ENCODE data around the gene SMAD9. TPM values are rescaled to one million over a fixed set of nuclear protein-coding genes. Genes with fewer than 3 reads are reported as not detected.

Gene SMAD9
- 1 to 10 TPM in 2 of 3 donors, under 1 TPM in 1; 0.46 to 2.8 (median 2.7) TPM for polyA plus RNA-seq

- 1% methylated on average over 66 to 92 of the region's 104 CpGs for WGBS, 3 donors
- no peak within 1 kb of the TSS for H3K27ac ChIP-seq (ENCODE audit: low read depth, low read length)
Observed at GRCh38 chr13:36919833-36920615, at the start of gene SMAD9. SMAD9 (minus strand) TSS chr13:36920238; CDS start chr13:36879689, 40,549 bp downstream.

GRCh38 chr13:36966404-36966803, 46.4 kb upstream of the SMAD9 start:
- no peak overlapping the region for H3K27ac ChIP-seq (ENCODE audit: low read depth, low read length)
- 91 to 98% (median 96%) methylated on average over 4 of the region's 4 CpGs for WGBS, 3 donors

- no peak overlapping the region for H3K27ac ChIP-seq (ENCODE audit: low read depth, low read length)
- WGBS, 3 donors, result 66 to 73% (median 66%) methylated on average over 2 of the region's 2 CpGs
Observed at GRCh38 chr13:36965767-36966166, 45.7 kb upstream of the SMAD9 start.

GRCh38 chr13:36959456-36960116, 39.5 kb upstream of the SMAD9 start:
- H3K27ac ChIP-seq (ENCODE audit: low read depth, low read length), result no peak overlapping the region
- WGBS, 3 donors, result 86 to 87% (median 87%) methylated on average over 2 of the region's 2 CpGs

GRCh38 chr13:36954542-36954941, 34.5 kb upstream of the SMAD9 start:
- no peak overlapping the region for H3K27ac ChIP-seq (ENCODE audit: low read depth, low read length)

- 81 to 83% (median 83%) methylated on average over 2 of the region's 2 CpGs for WGBS, 3 donors
Observed at GRCh38 chr13:36950920-36951319, 30.9 kb upstream of the SMAD9 start.

GRCh38 chr13:36950330-36950729, 30.3 kb upstream of the SMAD9 start:
- WGBS, 3 donors, result 79 to 95% (median 94%) methylated on average over 4 of the region's 4 CpGs
- no peak overlapping the region for H3K27ac ChIP-seq (ENCODE audit: low read depth, low read length)

More at GRCh38 chr13:36950920-36951319, 30.9 kb upstream of the SMAD9 start:
- no peak overlapping the region for H3K27ac ChIP-seq (ENCODE audit: low read depth, low read length)

GRCh38 chr13:36945078-36945477, 25.0 kb upstream of the SMAD9 start:
- 46 to 60% (median 54%) methylated on average over 3 of the region's 3 CpGs for WGBS, 3 donors
- H3K27ac ChIP-seq (ENCODE audit: low read depth, low read length), result no peak overlapping the region

GRCh38 chr13:36925603-36926002, 5.6 kb upstream of the SMAD9 start:
- H3K27ac ChIP-seq (ENCODE audit: low read depth, low read length), result no peak overlapping the region
- 61 to 81% (median 75%) methylated on average over 7 of the region's 7 CpGs for WGBS, 3 donors

- H3K27ac ChIP-seq (ENCODE audit: low read depth, low read length), result no peak overlapping the region
- 68 to 80% (median 78%) methylated on average over 3 of the region's 3 CpGs for WGBS, 3 donors
Observed at GRCh38 chr13:36924001-36924400, 4.0 kb upstream of the SMAD9 start.

GRCh38 chr13:36921631-36922301, 1.7 kb upstream of the SMAD9 start:
- 81 to 91% (median 83%) methylated on average over 10 of the region's 10 CpGs for whole genome bisulfite sequencing, 3 donors

GRCh38 chr13:36920616-36921185, 663 bp upstream of the SMAD9 start:
- 60 to 74% (median 61%) methylated on average over 9 of the region's 9 CpGs for WGBS, 3 donors
- no peak overlapping the region for H3K27ac ChIP-seq (ENCODE audit: low read depth, low read length)

More at GRCh38 chr13:36921631-36922301, 1.7 kb upstream of the SMAD9 start:
- no peak overlapping the region for H3K27ac ChIP-seq (ENCODE audit: low read depth, low read length)

- H3K27ac ChIP-seq (ENCODE audit: low read depth, low read length), result no peak overlapping the region
- WGBS, 3 donors, result 0 to 1% (median 1%) methylated on average over 44 to 51 of the region's 51 CpGs
Observed at GRCh38 chr13:36919171-36919832, 736 bp downstream of the SMAD9 start.

GRCh38 chr13:36918246-36919131, 1.5 kb downstream of the SMAD9 start:
- H3K27ac ChIP-seq (ENCODE audit: low read depth, low read length), result no peak overlapping the region
- WGBS, 3 donors, result 34 to 41% (median 38%) methylated on average over 12 of the region's 12 CpGs

- whole genome bisulfite sequencing, 3 donors, result 75 to 80% (median 78%) methylated on average over 3 of the region's 3 CpGs
- H3K27ac ChIP-seq (ENCODE audit: low read depth, low read length), result no peak overlapping the region
Observed at GRCh38 chr13:36917311-36917710, 2.7 kb downstream of the SMAD9 start.

GRCh38 chr13:36915896-36916640, 4.0 kb downstream of the SMAD9 start:
- H3K27ac ChIP-seq (ENCODE audit: low read depth, low read length), result no peak overlapping the region
- 91 to 95% (median 93%) methylated on average over 6 of the region's 6 CpGs for WGBS, 3 donors

- no peak overlapping the region for H3K27ac ChIP-seq (ENCODE audit: low read depth, low read length)
- 68 to 73% (median 73%) methylated on average over 5 of the region's 5 CpGs for WGBS, 3 donors
Observed at GRCh38 chr13:36915106-36915505, 4.9 kb downstream of the SMAD9 start.

All from adipose tissue (tissue), 3 donors.